Esophagus muscularis mucosa (tissue), 4 donors: Measurements from ENCODE around the gene TIE1. TPM values are rescaled to one million over a fixed set of nuclear protein-coding genes. Genes with fewer than 3 reads are reported as not detected.

Experiments used
- DNase-seq: peaks from one replicate; pipeline ENCODE4 v3.0.0-alpha.2; 2017; ENCODE audit errors: extremely low spot score
- H3K27ac ChIP-seq, 4 donors: fragments of 200-600 bp; sonication (generic); replicated peaks in 1 of 4; 1 replicate in 3 of 4; 2 replicates in 1 of 4; pipeline ENCODE4 v1.5.1; 2016 to 2019; ENCODE audit warnings: mild to moderate bottlenecking in 1 of 4
- H3K27me3 ChIP-seq, 4 donors: fragments of 200-600 bp; sonication (generic); one replicate each; pipeline versions ENCODE4 v1.5.1 to v1.6.0; 2016 to 2019
- H3K36me3 ChIP-seq, 4 donors: fragments of 200-600 bp; sonication (generic); one replicate each; pipeline ENCODE4 v1.5.1; 2016 to 2019
- H3K4me1 ChIP-seq, 4 donors: fragments of 200-600 bp; sonication (generic); one replicate each; pipeline ENCODE4 v1.5.1; 2016 to 2019
- H3K4me3 ChIP-seq, 4 donors: fragments of 200-600 bp; sonication (generic); 1 replicate in 2 of 4; 2 replicates in 2 of 4; pipeline ENCODE4 v1.5.1; 2016 to 2019; ENCODE audit warnings: mild to moderate bottlenecking in 4 of 4, moderate library complexity in 1 of 4
- H3K9me3 ChIP-seq, 4 donors: fragments of 200-600 bp; sonication (generic); 1 replicate in 3 of 4; 2 replicates in 1 of 4; pipeline ENCODE4 v1.5.1; 2016 to 2019
- EP300 ChIP-seq: sonication (generic); formaldehyde crosslinking; IDR thresholded peaks from one replicate; pipeline ENCODE4 v1.6.1; 2017; ENCODE audit warnings: antibody characterized with exemption
- POLR2A ChIP-seq: fragments of 450-650 bp; IDR thresholded peaks from one replicate; pipeline ENCODE4 v1.6.1; 2017; ENCODE audit warnings: antibody characterized with exemption, moderate library complexity, mild to moderate bottlenecking, low read depth
- POLR2AphosphoS5 ChIP-seq, 2 donors: sonication (generic); formaldehyde crosslinking; IDR thresholded peaks; one replicate each; pipeline ENCODE4 v1.6.1; 2017; ENCODE audit warnings: antibody characterized with exemption in 2 of 2
- WGBS: methylation state at CpG from one replicate; pipeline ENCODE4 v1.1.5; 2018; 5-methylcytosine and 5-hydroxymethylcytosine counted together
- intact Hi-C: fragments of 100-400 bp; cut with DNase I; formaldehyde crosslinking; loops from one replicate; pipeline ENCODE4 v1.15.1; 2023
- total RNA-seq, 4 donors: library from RNA; depleted of rRNA; stranded (reverse); fragments of >200 nt; gene quantifications; one replicate each; pipeline versions ENCODE4 v1.1.0 to v1.2.1, GENCODE V29; 2016
- TF ChIP-seq, protein P1 (sequence below), 3 experiments: fragments of 200-600 bp in 2 of 3; fragments of 450-650 bp in 1 of 3; sonication (generic) in 2 of 3; IDR thresholded peaks; one replicate each; pipeline ENCODE4 v1.5.1; 2017 to 2019; ENCODE audit warnings: antibody characterized with exemption in 3 of 3, mild to moderate bottlenecking in 2 of 3, moderate library complexity in 1 of 3

The TIE1 gene
- total RNA-seq, 4 donors from 2014 or later = 16.2 to 51.1 (median 32.6) TPM

DNA sequence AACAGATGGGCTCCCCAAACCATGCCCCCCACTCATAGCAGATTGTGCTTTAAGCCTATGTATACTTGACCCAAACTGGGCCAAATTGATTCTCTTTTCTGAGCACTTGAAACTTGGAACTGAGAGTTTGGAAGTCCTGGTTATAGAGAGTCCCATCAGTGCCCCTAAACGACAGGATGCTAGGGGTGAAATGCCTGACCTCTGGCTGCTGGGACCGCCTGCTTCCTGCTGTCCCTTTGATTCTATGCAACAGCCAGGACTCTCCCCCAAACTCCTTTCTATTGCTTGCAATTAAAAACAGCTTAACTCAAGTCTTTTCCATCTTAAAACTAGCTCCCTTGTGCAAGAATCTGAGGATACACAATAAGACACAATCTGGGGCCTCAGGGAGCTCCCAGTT is 20.1 kb upstream of the TIE1 start:
- no peak overlapping the region for H3K27ac ChIP-seq
- H3K9me3 ChIP-seq = no peaks in the 10 kb centered on the region
- 20% methylated on average over 2 of the region's 2 CpGs for WGBS
- H3K4me1 ChIP-seq = no peaks in the 10 kb centered on the region
- H3K4me3 ChIP-seq = no peak overlapping the region
- peaks cover 0 to 10% (median 0%) of the 10 kb centered on the region in 4 donors for H3K27me3 ChIP-seq
- TF ChIP-seq, protein P1, sequence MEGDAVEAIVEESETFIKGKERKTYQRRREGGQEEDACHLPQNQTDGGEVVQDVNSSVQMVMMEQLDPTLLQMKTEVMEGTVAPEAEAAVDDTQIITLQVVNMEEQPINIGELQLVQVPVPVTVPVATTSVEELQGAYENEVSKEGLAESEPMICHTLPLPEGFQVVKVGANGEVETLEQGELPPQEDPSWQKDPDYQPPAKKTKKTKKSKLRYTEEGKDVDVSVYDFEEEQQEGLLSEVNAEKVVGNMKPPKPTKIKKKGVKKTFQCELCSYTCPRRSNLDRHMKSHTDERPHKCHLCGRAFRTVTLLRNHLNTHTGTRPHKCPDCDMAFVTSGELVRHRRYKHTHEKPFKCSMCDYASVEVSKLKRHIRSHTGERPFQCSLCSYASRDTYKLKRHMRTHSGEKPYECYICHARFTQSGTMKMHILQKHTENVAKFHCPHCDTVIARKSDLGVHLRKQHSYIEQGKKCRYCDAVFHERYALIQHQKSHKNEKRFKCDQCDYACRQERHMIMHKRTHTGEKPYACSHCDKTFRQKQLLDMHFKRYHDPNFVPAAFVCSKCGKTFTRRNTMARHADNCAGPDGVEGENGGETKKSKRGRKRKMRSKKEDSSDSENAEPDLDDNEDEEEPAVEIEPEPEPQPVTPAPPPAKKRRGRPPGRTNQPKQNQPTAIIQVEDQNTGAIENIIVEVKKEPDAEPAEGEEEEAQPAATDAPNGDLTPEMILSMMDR (IDR thresholded peaks at IDR 0.05) = no peak
- TF ChIP-seq POLR2A (no peak), EP300 (no peak), POLR2AphosphoS5 (IDR thresholded peaks at IDR 0.05) (no peak)
- DNase-seq = no peak
- intact Hi-C loops = no loop called here
- no peaks in the 10 kb centered on the region for H3K36me3 ChIP-seq

DNA sequence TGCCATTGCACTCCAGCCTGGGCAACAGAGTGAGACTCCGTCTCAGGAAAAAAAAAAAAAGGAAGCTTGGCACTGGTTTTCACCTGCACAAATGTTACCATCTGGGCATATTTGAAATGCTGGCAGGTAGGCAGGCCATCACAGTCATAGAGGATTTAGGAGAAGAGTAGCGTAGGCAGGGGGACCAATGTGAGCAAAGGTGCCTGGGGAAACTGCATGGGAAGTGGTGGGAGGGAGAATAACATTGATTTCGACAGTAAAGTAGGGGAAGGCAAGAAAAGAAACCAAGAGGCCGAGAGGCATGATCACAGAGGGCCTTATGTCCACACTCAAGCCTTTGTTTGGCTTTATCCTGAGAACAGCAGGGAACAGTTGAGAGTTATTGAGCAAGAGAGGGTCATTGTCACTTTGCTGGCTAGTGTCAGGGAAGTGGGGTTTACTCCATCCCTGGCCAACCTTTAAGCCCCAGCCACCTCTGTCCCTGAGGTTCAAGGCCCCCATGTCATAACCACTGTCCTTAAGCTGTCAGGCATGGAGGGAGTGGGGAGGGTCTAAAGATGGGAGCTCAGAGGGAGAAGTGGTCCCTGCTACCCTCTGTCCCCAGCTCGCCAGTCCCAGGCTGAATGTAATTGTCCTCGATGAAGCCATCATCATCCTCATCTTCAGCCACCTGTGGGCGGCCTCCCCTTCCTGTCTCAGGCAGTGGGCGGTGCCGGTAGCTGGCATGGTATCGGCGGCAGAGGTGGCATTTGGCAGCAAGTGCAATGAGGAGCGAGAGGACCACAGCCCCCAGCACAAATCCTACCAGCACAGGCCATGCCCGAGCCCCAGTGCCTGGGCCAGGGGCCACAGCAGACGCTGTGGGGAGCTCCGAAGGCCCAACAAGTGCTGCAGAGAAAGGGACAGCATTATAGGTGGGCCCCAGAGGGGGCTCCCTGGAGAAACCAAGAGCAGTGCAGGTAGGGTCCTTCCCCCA is 18.3 kb upstream of the TIE1 start:
- TF ChIP-seq POLR2A (no peak), EP300 (no peak), POLR2AphosphoS5 (IDR thresholded peaks at IDR 0.05) (no peak)
- TF ChIP-seq, protein P1 (IDR thresholded peaks at IDR 0.05) = no peak
- H3K4me1 ChIP-seq = no peaks in the 10 kb centered on the region
- no peak for DNase-seq
- peaks cover 0 to 10% (median 0%) of the 10 kb centered on the region in 4 donors for H3K27me3 ChIP-seq
- H3K27ac ChIP-seq = no peak overlapping the region
- no peaks in the 10 kb centered on the region for H3K9me3 ChIP-seq
- 90% methylated on average over 9 of the region's 15 CpGs for WGBS
- H3K36me3 ChIP-seq = no peaks in the 10 kb centered on the region
- intact Hi-C loops = no loop called here
- no peak overlapping the region for H3K4me3 ChIP-seq

DNA sequence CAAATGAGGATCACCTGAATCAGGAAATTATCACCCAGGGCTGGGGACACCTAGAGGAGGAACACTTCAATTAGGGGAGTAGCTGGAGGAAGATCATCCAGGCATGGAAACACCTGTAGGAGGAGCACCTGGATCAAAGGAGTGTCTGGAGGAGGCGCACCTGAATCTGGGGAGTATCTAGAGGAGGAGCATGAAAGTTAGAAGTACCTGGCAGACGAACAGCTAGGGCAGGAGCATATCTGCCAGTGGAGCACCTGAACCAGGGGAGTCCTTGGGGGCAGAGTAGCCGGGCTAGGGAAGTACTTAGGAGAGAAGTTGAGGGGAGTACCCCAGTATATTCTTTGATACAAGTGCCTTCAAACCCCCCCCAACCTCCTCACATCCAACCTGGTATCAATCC is 16.7 kb upstream of the TIE1 start:
- intact Hi-C loops = no loop called here
- Histone ChIP-seq H3K4me3 (no peak overlapping the region), H3K36me3 (no peaks in the 10 kb centered on the region), H3K9me3 (no peaks in the 10 kb centered on the region), H3K27ac (no peak overlapping the region), H3K27me3 (peaks cover 0 to 10% (median 0%) of the 10 kb centered on the region in 4 donors), H3K4me1 (no peaks in the 10 kb centered on the region)
- TF ChIP-seq EP300 = no peak
- TF ChIP-seq POLR2AphosphoS5 (IDR thresholded peaks at IDR 0.05) = no peak
- TF ChIP-seq, protein P1 (IDR thresholded peaks at IDR 0.05) = no peak
- no peak for TF ChIP-seq POLR2A
- 91% methylated on average over 3 of the region's 3 CpGs for whole genome bisulfite sequencing
- no peak for DNase-seq

DNA sequence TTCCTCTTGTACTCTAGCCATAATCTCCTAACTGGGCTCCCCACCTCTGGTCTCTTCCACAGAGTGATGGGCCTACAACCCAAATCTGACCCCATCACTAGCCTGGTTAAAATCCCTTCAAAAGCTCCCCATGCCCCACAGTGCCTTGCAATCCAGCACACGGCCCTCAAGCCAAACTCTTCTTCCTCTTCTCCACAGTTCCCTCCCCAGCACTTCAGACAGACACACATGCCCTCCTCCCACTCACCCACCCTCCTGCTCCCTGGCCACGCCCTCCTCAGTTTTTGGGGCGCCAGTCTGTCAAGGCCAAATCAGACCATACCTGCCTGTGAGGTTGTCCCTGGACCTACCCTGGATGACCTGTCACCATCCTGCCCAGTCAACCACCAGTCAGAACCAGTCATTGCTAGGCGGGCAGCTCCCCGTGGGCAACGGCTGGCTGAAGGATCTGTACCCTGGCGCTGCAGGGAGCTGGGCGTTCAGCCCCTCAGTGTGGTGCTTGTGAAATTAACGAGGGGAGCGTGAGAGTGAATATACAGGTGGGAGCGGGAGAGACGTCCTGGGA is 16.2 kb upstream of the TIE1 start:
- DNase-seq = no peak
- Histone ChIP-seq H3K9me3 (no peaks in the 10 kb centered on the region), H3K4me1 (no peaks in the 10 kb centered on the region), H3K27me3 (peaks cover 0 to 10% (median 0%) of the 10 kb centered on the region in 4 donors), H3K27ac (no peak overlapping the region), H3K36me3 (no peaks in the 10 kb centered on the region), H3K4me3 (no peak overlapping the region)
- 78% methylated on average over 10 of the region's 12 CpGs for WGBS
- TF ChIP-seq POLR2A = no peak
- TF ChIP-seq EP300 = no peak
- TF ChIP-seq, protein P1 (IDR thresholded peaks at IDR 0.05) = no peak
- intact Hi-C loops = no loop called here
